Stimulated activated CD4-positive, alpha-beta T cell treated with anti-CD3 and anti-CD28 coated beads, Interleukin-1b, Interleukin-23, amount 100 ng/mL, for 24 hours (primary cell): ENCODE data around the gene MPL.
"Not testable (repeated sequence)": the region's sequence is repeated elsewhere in the genome, so short reads cannot be mapped to it uniquely, and the experiment has no call there.

Experiments
- DNase-seq, 4 experiments: peaks; one replicate each; pipeline ENCODE4 v3.0.0-alpha.2; 2020; ENCODE audit warnings: low read depth in 4 of 4, low spot score in 1 of 4

The MPL gene

GRCh38 chr1:43351421-43352350 lies 14.1 kb downstream of the MPL start:
- no peak for DNase-seq

- DNase-seq: no peak
These were observed 14.7 kb downstream of the MPL start for GRCh38 chr1:43352351-43352705.

GRCh38 chr1:43352881-43353280 lies 15.3 kb downstream of the MPL start:
- no peak for DNase-seq

GRCh38 chr1:43354471-43354870 lies 16.9 kb downstream of the MPL start:
- DNase-seq: no peak

- DNase-seq: no peak
These were observed 17.3 kb downstream of the MPL start for GRCh38 chr1:43354936-43355335.

- DNase-seq: no peak
These were observed 19.6 kb downstream of the MPL start for GRCh38 chr1:43357251-43357650.

- DNase-seq: no peak
These were observed 20.6 kb downstream of the MPL start for GRCh38 chr1:43358121-43358745.

GRCh38 chr1:43358746-43359693 lies 21.4 kb downstream of the MPL start, which contains the start of gene CDC20:
Gene CDC20, plus strand, starts transcription at chr1:43358981. Its CDS starts 235 bp downstream, at chr1:43359216.
- DNase-seq: peak; percentile 95 to 99 (median 98)

- DNase-seq: no peak
These were observed 22.1 kb downstream of the MPL start for GRCh38 chr1:43359696-43360095.

GRCh38 chr1:43360616-43361015 lies 23.0 kb downstream of the MPL start:
- no peak for DNase-seq

GRCh38 chr1:43363283-43363934 lies 25.8 kb downstream of the MPL start:
- DNase-seq: no peak

- DNase-seq: no peak
These were observed 26.4 kb downstream of the MPL start for GRCh38 chr1:43363935-43364525.

GRCh38 chr1:43365678-43366077 lies 28.1 kb downstream of the MPL start:
- DNase-seq: no peak

GRCh38 chr1:43366179-43366578 lies 28.6 kb downstream of the MPL start:
- no peak for DNase-seq

GRCh38 chr1:43366601-43367025 lies 29.0 kb downstream of the MPL start:
- no peak for DNase-seq

- DNase-seq: peak in 1 of 4 experiments; percentile 65
These were observed 29.6 kb downstream of the MPL start for GRCh38 chr1:43367026-43367903.

GRCh38 chr1:43367904-43368645 lies 30.5 kb downstream of the MPL start, which contains the start of gene ELOVL1:
Gene ELOVL1, minus strand, starts transcription at chr1:43368011. Its CDS starts 2,402 bp downstream, at chr1:43365609.
- DNase-seq: peak; percentile 68 to 93 (median 86)

- DNase-seq: no peak
These were observed 31.0 kb downstream of the MPL start for GRCh38 chr1:43368646-43369020.

- DNase-seq: not testable (repeated sequence)
These were observed 32.2 kb downstream of the MPL start for GRCh38 chr1:43369779-43370178.
